ENCODE results near the gene IFNL1. TPM values are rescaled to one million over a fixed set of nuclear protein-coding genes. Genes with fewer than 3 reads are reported as not detected.
"Not testable (repeated sequence)": the region's sequence is repeated elsewhere in the genome, so short reads cannot be mapped to it uniquely, and the experiment has no call there.

Gene IFNL1
- total RNA-seq, 4 donors from 2014 or later: not detected

GRCh38 chr19:39261704-39262103 is 34.5 kb upstream of the IFNL1 start:
- Histone ChIP-seq H3K4me1 (no peaks in the 10 kb centered on the region), H3K9me3 (no peaks in the 10 kb centered on the region), H3K4me3 (no peak overlapping the region), H3K27me3 (peaks cover 0 to 5% of the 10 kb centered on the region in 2 donors), H3K27ac (no peak overlapping the region), H3K36me3 (no peaks in the 10 kb centered on the region)
- no peak for TF ChIP-seq POLR2A (IDR thresholded peaks at IDR 0.05)
- no peak for TF ChIP-seq CTCF (IDR thresholded peaks at IDR 0.05)
- intact Hi-C loops (cut with DNase I; ENCODE audit: low total_unique reads): no loop called here
- DNase-seq: no peak

- Histone ChIP-seq H3K27ac (no peak overlapping the region), H3K9me3 (no peaks in the 10 kb centered on the region), H3K4me3 (no peak overlapping the region), H3K27me3 (peaks cover 0 to 5% of the 10 kb centered on the region in 2 donors), H3K4me1 (no peaks in the 10 kb centered on the region), H3K36me3 (no peaks in the 10 kb centered on the region)
- TF ChIP-seq CTCF (IDR thresholded peaks at IDR 0.05): no peak
- no peak for TF ChIP-seq POLR2A (IDR thresholded peaks at IDR 0.05)
- intact Hi-C loops (cut with DNase I; ENCODE audit: low total_unique reads): no loop called here
- DNase-seq: no peak
Observed at GRCh38 chr19:39262496-39262895, 33.7 kb upstream of the IFNL1 start.

GRCh38 chr19:39263912-39264305 is 32.3 kb upstream of the IFNL1 start:
- Histone ChIP-seq H3K4me1 (no peaks in the 10 kb centered on the region), H3K36me3 (no peaks in the 10 kb centered on the region), H3K4me3 (no peak overlapping the region), H3K27ac (no peak overlapping the region), H3K9me3 (no peaks in the 10 kb centered on the region), H3K27me3 (peaks cover 0 to 5% of the 10 kb centered on the region in 2 donors)
- TF ChIP-seq CTCF (IDR thresholded peaks at IDR 0.05): no peak
- TF ChIP-seq POLR2A (IDR thresholded peaks at IDR 0.05): no peak
- intact Hi-C loops (cut with DNase I; ENCODE audit: low total_unique reads): no loop called here
- DNase-seq: no peak

- intact Hi-C loops (cut with DNase I; ENCODE audit: low total_unique reads): no loop called here
- no peak overlapping the region for H3K4me3 ChIP-seq
- TF ChIP-seq CTCF (IDR thresholded peaks at IDR 0.05) (no peak), POLR2A (IDR thresholded peaks at IDR 0.05) (no peak)
- H3K9me3 ChIP-seq: no peaks in the 10 kb centered on the region
- H3K27ac ChIP-seq: no peak overlapping the region
- H3K27me3 ChIP-seq: peaks cover 0 to 5% of the 10 kb centered on the region in 2 donors
- H3K4me1 ChIP-seq: no peaks in the 10 kb centered on the region
- H3K36me3 ChIP-seq: no peaks in the 10 kb centered on the region
- DNase-seq: no peak
Observed at GRCh38 chr19:39264306-39265290, 31.6 kb upstream of the IFNL1 start.

- no peaks in the 10 kb centered on the region for H3K4me1 ChIP-seq
- H3K27me3 ChIP-seq: peaks cover 0 to 5% of the 10 kb centered on the region in 2 donors
- no peak overlapping the region for H3K27ac ChIP-seq
- DNase-seq: no peak
- intact Hi-C loops (cut with DNase I; ENCODE audit: low total_unique reads): no loop called here
- H3K4me3 ChIP-seq: no peak overlapping the region
- TF ChIP-seq POLR2A (IDR thresholded peaks at IDR 0.05) (no peak), CTCF (IDR thresholded peaks at IDR 0.05) (no peak)
- H3K9me3 ChIP-seq: no peaks in the 10 kb centered on the region
- no peaks in the 10 kb centered on the region for H3K36me3 ChIP-seq
Observed at GRCh38 chr19:39265321-39265916, 30.8 kb upstream of the IFNL1 start.

- intact Hi-C loops (cut with DNase I; ENCODE audit: low total_unique reads); H3K4me3 ChIP-seq; H3K4me1 ChIP-seq; H3K9me3 ChIP-seq; H3K27me3 ChIP-seq; DNase-seq; H3K36me3 ChIP-seq; H3K27ac ChIP-seq: not testable (repeated sequence)
Observed at GRCh38 chr19:39268085-39268484, 28.1 kb upstream of the IFNL1 start, which contains the start of gene IFNL2. TSS of gene IFNL2 (plus strand) at chr19:39268396. CDS start at chr19:39268569, 173 bp downstream.

- H3K27ac ChIP-seq; DNase-seq; H3K36me3 ChIP-seq; intact Hi-C loops (cut with DNase I; ENCODE audit: low total_unique reads); H3K9me3 ChIP-seq; H3K27me3 ChIP-seq; H3K4me3 ChIP-seq; H3K4me1 ChIP-seq: not testable (repeated sequence)
Observed at GRCh38 chr19:39268531-39269223, 27.5 kb upstream of the IFNL1 start.

Measured in uterus (tissue), 4 donors.